ENCODE measurements around the gene ITPR1.

ITPR1 gene

DNA sequence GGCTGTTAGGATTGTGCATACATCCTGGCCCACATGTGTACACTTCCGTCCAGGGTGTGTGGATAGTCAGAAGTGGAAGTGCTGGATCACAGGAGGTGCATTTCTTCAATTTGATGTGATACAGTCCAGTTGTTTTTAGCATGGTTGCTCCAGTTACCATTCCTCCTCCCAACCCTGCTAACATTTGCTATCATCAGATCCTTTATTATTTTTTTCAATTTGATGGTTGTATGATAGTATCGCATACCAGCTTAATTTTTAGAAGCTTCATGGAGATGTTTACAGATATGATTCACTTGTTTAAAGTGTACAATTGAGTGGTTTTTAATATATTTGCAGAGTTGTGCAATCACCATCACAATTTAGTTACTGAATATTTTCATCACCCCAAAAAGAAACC lies 202.7 kb downstream of the ITPR1 start:
- Histone ChIP-seq H3K4me3 (ENCODE audit: low read depth, low read length, poor library complexity, severe bottlenecking) (no peak overlapping the region), H2AFZ (ENCODE audit: low read length) (no peak overlapping the region), H3F3A (ENCODE audit: insufficient read depth, low read length) (no peaks in the 10 kb centered on the region), H3K36me3 (ENCODE audit: insufficient read depth, low read length) (no peaks in the 10 kb centered on the region), H3K9me3 (ENCODE audit: low read length) (no peaks in the 10 kb centered on the region), H3K79me2 (ENCODE audit: insufficient read depth, low read length) (no peaks in the 10 kb centered on the region), H3K4me1 (ENCODE audit: insufficient read depth, low read length, severe bottlenecking) (no peaks in the 10 kb centered on the region), H3K27me3 (ENCODE audit: insufficient read depth, low read length) (no peaks in the 10 kb centered on the region), H3K27ac (ENCODE audit: low read depth, low read length, poor library complexity, severe bottlenecking) (no peak overlapping the region), H3K4me2 (ENCODE audit: low read length) (no peak overlapping the region), H3K9me2 (ENCODE audit: low read depth, low read length) (no peaks in the 10 kb centered on the region), H4K20me1 (ENCODE audit: insufficient read depth, low read length) (no peaks in the 10 kb centered on the region), H3K9ac (ENCODE audit: low read length) (no peak overlapping the region)
- TF ChIP-seq, protein P1, sequence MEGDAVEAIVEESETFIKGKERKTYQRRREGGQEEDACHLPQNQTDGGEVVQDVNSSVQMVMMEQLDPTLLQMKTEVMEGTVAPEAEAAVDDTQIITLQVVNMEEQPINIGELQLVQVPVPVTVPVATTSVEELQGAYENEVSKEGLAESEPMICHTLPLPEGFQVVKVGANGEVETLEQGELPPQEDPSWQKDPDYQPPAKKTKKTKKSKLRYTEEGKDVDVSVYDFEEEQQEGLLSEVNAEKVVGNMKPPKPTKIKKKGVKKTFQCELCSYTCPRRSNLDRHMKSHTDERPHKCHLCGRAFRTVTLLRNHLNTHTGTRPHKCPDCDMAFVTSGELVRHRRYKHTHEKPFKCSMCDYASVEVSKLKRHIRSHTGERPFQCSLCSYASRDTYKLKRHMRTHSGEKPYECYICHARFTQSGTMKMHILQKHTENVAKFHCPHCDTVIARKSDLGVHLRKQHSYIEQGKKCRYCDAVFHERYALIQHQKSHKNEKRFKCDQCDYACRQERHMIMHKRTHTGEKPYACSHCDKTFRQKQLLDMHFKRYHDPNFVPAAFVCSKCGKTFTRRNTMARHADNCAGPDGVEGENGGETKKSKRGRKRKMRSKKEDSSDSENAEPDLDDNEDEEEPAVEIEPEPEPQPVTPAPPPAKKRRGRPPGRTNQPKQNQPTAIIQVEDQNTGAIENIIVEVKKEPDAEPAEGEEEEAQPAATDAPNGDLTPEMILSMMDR (IDR thresholded peaks at IDR 0.05; ENCODE audit: low read length) = no peak
- no peak for TF ChIP-seq EZH2 (IDR thresholded peaks at IDR 0.05; ENCODE audit: borderline replicate concordance, low read length)

DNA sequence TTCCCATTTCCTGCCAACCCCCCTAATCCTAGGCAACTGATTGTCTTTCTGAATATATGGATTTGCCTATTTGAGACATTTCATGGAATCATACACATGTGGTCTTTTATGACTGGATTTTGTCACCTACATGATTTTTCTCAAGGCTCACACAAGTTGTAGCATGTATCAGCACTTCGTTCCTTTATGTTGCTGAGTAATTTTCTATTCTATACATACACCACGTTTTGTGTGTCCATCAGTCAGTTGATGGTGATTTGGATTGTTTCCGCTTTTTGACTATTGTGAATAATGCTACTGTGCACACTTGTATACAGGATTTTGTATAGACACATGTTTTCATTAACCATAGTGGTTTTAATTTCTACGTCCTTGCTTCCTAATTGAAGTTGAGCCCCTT lies 203.1 kb downstream of the ITPR1 start:
- no peak overlapping the region for H3K9ac ChIP-seq (ENCODE audit: low read length)
- H2AFZ ChIP-seq (ENCODE audit: low read length) = no peak overlapping the region
- no peak overlapping the region for H3K4me3 ChIP-seq (ENCODE audit: low read depth, low read length, poor library complexity, severe bottlenecking)
- H3F3A ChIP-seq (ENCODE audit: insufficient read depth, low read length) = no peaks in the 10 kb centered on the region
- H3K9me3 ChIP-seq (ENCODE audit: low read length) = no peaks in the 10 kb centered on the region
- H3K4me1 ChIP-seq (ENCODE audit: insufficient read depth, low read length, severe bottlenecking) = no peaks in the 10 kb centered on the region
- H3K4me2 ChIP-seq (ENCODE audit: low read length) = no peak overlapping the region
- H3K9me2 ChIP-seq (ENCODE audit: low read depth, low read length) = no peaks in the 10 kb centered on the region
- H3K27ac ChIP-seq (ENCODE audit: low read depth, low read length, poor library complexity, severe bottlenecking) = no peak overlapping the region
- TF ChIP-seq, protein P1 (IDR thresholded peaks at IDR 0.05; ENCODE audit: low read length) = no peak
- no peak for TF ChIP-seq EZH2 (IDR thresholded peaks at IDR 0.05; ENCODE audit: borderline replicate concordance, low read length)
- H3K36me3 ChIP-seq (ENCODE audit: insufficient read depth, low read length) = no peaks in the 10 kb centered on the region
- no peaks in the 10 kb centered on the region for H3K27me3 ChIP-seq (ENCODE audit: insufficient read depth, low read length)
- H3K79me2 ChIP-seq (ENCODE audit: insufficient read depth, low read length) = no peaks in the 10 kb centered on the region
- H4K20me1 ChIP-seq (ENCODE audit: insufficient read depth, low read length) = no peaks in the 10 kb centered on the region

DNA sequence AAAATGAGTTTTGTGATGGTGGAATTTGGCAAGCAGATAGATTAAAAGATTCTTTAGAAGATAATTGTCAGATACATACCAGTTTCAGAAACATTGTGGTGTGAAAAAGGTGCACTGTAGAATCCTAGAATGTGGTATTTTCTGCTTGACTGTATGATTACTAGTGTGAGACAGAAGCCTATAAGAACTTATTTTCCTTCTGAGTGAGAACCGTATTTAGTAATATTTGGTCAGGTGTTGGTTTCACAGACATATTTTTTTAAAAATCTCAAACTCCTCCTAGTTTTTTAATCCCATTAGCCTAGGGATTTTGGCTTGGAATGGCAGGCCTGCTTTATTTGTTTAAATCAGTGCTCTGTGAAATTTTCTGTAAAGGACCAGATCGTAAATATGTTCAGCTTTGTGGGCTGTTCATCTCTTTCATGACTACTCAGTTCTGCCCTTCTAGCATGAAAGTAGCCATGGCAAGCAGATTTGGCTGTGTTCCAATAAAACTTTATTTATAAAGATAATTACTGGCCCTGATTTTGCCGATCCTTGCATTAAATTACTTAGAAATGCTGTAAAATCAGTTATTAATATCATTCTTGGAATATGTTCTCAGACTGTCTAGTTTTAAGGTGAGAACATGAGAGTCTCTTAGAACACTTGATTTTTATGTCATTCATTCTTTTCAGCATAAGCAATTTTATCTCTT lies 205.1 kb downstream of the ITPR1 start:
- H4K20me1 ChIP-seq (ENCODE audit: insufficient read depth, low read length) = no peaks in the 10 kb centered on the region
- no peaks in the 10 kb centered on the region for H3F3A ChIP-seq (ENCODE audit: insufficient read depth, low read length)
- no peaks in the 10 kb centered on the region for H3K9me2 ChIP-seq (ENCODE audit: low read depth, low read length)
- no peaks in the 10 kb centered on the region for H3K36me3 ChIP-seq (ENCODE audit: insufficient read depth, low read length)
- no peak overlapping the region for H3K9ac ChIP-seq (ENCODE audit: low read length)
- H3K9me3 ChIP-seq (ENCODE audit: low read length) = no peaks in the 10 kb centered on the region
- H3K4me2 ChIP-seq (ENCODE audit: low read length) = no peak overlapping the region
- no peak overlapping the region for H3K4me3 ChIP-seq (ENCODE audit: low read depth, low read length, poor library complexity, severe bottlenecking)
- no peak overlapping the region for H3K27ac ChIP-seq (ENCODE audit: low read depth, low read length, poor library complexity, severe bottlenecking)
- no peaks in the 10 kb centered on the region for H3K79me2 ChIP-seq (ENCODE audit: insufficient read depth, low read length)
- TF ChIP-seq, protein P1 (IDR thresholded peaks at IDR 0.05; ENCODE audit: low read length) = no peak
- TF ChIP-seq EZH2 (IDR thresholded peaks at IDR 0.05; ENCODE audit: borderline replicate concordance, low read length) = no peak
- no peak overlapping the region for H2AFZ ChIP-seq (ENCODE audit: low read length)
- H3K27me3 ChIP-seq (ENCODE audit: insufficient read depth, low read length) = no peaks in the 10 kb centered on the region
- H3K4me1 ChIP-seq (ENCODE audit: insufficient read depth, low read length, severe bottlenecking) = no peaks in the 10 kb centered on the region
